ENCODE measurements around the gene ODAD4. TPM values are rescaled to one million over a fixed set of nuclear protein-coding genes. Genes with fewer than 3 reads are reported as not detected.
A peak's percentile ranks its signal among the peaks of the same experiment; 100 is the strongest.

ODAD4 gene
- total RNA-seq, 1 experiment from 2014 or later: 0.15 TPM

GRCh38 chr17:41919840-41920579 is 10.4 kb upstream of the ODAD4 start:
- Histone ChIP-seq H3K27ac (ENCODE audit: low read length) (peak overlapping the region; percentile 80), H3K27me3 (ENCODE audit: low read length) (no peaks in the 10 kb centered on the region), H3K9me3 (ENCODE audit: low read length) (no peaks in the 10 kb centered on the region), H3K4me1 (ENCODE audit: insufficient read depth, low read length) (peaks cover 28% of the 10 kb centered on the region), H3K9ac (ENCODE audit: low read length) (peak overlapping the region; percentile 78; the same call in 1 of the 2 replicates), H3K4me2 (ENCODE audit: low read length) (peak overlapping the region; percentile 94), H4K20me1 (ENCODE audit: low read length) (peaks cover 18% of the 10 kb centered on the region), H3K79me2 (ENCODE audit: low read length) (peaks cover 38% of the 10 kb centered on the region), H3K4me3 (ENCODE audit: low read length) (peak overlapping the region; percentile 93; the same call in 1 of the 2 replicates), H2AFZ (ENCODE audit: low read length) (peak overlapping the region; percentile 97; the same call in 1 of the 2 replicates), H3K36me3 (ENCODE audit: low read depth, low read length) (no peaks in the 10 kb centered on the region), H3F3A (ENCODE audit: low read length, unreplicated experiment) (no peaks in the 10 kb centered on the region), H3K9me2 (replicated peaks; ENCODE audit: low read length) (no peaks in the 10 kb centered on the region)
- peak; percentile 23 for DNase-seq
- CTCF ChIA-PET: no interaction called here
- intact Hi-C loops (cut with micrococcal nuclease): no loop called here
- no peak for ATAC-seq
- POLR2A ChIA-PET (ENCODE audit: unreplicated experiment): interaction anchor here (0.6 kb wide), 1 partner anchor 8 kb away, joined by 3 read pairs; no protein-coding TSS in a partner anchor
- TF ChIP-seq EZH2 (IDR thresholded peaks at IDR 0.05; ENCODE audit: low read length, unreplicated experiment) (no peak), EZH2phosphoT487 (IDR thresholded peaks at IDR 0.05; ENCODE audit: borderline replicate concordance, low read length) (no peak)
- no TSS peak for BruUV-seq (replicated peaks)

GRCh38 chr17:41920580-41920955 is 9.8 kb upstream of the ODAD4 start:
- Histone ChIP-seq H3K4me2 (ENCODE audit: low read length) (no peak overlapping the region), H3K27me3 (ENCODE audit: low read length) (no peaks in the 10 kb centered on the region), H3K79me2 (ENCODE audit: low read length) (peaks cover 32% of the 10 kb centered on the region), H3K9me3 (ENCODE audit: low read length) (no peaks in the 10 kb centered on the region), H4K20me1 (ENCODE audit: low read length) (peaks cover 13% of the 10 kb centered on the region; the same call in 1 of the 2 replicates), H3F3A (ENCODE audit: low read length, unreplicated experiment) (no peaks in the 10 kb centered on the region), H3K36me3 (ENCODE audit: low read depth, low read length) (no peaks in the 10 kb centered on the region), H3K4me1 (ENCODE audit: insufficient read depth, low read length) (peaks cover 24% of the 10 kb centered on the region), H2AFZ (ENCODE audit: low read length) (no peak overlapping the region), H3K9ac (ENCODE audit: low read length) (no peak overlapping the region), H3K4me3 (ENCODE audit: low read length) (no peak overlapping the region), H3K27ac (ENCODE audit: low read length) (no peak overlapping the region), H3K9me2 (replicated peaks; ENCODE audit: low read length) (no peaks in the 10 kb centered on the region)
- no peak for TF ChIP-seq CTCF (conservative IDR thresholded peaks at IDR 0.05; ENCODE audit: low read depth, low read length)
- TF ChIP-seq EZH2 (IDR thresholded peaks at IDR 0.05; ENCODE audit: low read length, unreplicated experiment): no peak
- TF ChIP-seq EZH2phosphoT487 (IDR thresholded peaks at IDR 0.05; ENCODE audit: borderline replicate concordance, low read length): no peak
- ATAC-seq: no peak
- DNase-seq: no peak
- BruUV-seq (replicated peaks): no TSS peak
- POLR2A ChIA-PET (ENCODE audit: unreplicated experiment): no interaction called here
- CTCF ChIA-PET: no interaction called here
- intact Hi-C loops (cut with micrococcal nuclease): no loop called here

GRCh38 chr17:41925991-41926590 is 4.3 kb upstream of the ODAD4 start:
- Histone ChIP-seq H3F3A (ENCODE audit: low read length, unreplicated experiment) (no peaks in the 10 kb centered on the region), H4K20me1 (ENCODE audit: low read length) (no peaks in the 10 kb centered on the region), H3K9me2 (replicated peaks; ENCODE audit: low read length) (no peaks in the 10 kb centered on the region), H3K4me3 (ENCODE audit: low read length) (no peak overlapping the region), H2AFZ (ENCODE audit: low read length) (no peak overlapping the region), H3K79me2 (ENCODE audit: low read length) (no peaks in the 10 kb centered on the region), H3K4me1 (ENCODE audit: insufficient read depth, low read length) (0 out of 2 replicates have a peak, but pooled peaks cover 6% of the 10 kb centered on the region), H3K9ac (ENCODE audit: low read length) (no peak overlapping the region), H3K4me2 (ENCODE audit: low read length) (no peak overlapping the region), H3K9me3 (ENCODE audit: low read length) (no peaks in the 10 kb centered on the region), H3K36me3 (ENCODE audit: low read depth, low read length) (no peaks in the 10 kb centered on the region), H3K27ac (ENCODE audit: low read length) (no peak overlapping the region), H3K27me3 (ENCODE audit: low read length) (no peaks in the 10 kb centered on the region)
- DNase-seq: no peak
- no peak for ATAC-seq
- intact Hi-C loops (cut with micrococcal nuclease): no loop called here
- ChIA-PET POLR2A (ENCODE audit: unreplicated experiment) (no interaction called here), CTCF (no interaction called here)
- TF ChIP-seq EZH2phosphoT487 (IDR thresholded peaks at IDR 0.05; ENCODE audit: borderline replicate concordance, low read length): no peak
- TF ChIP-seq EZH2 (IDR thresholded peaks at IDR 0.05; ENCODE audit: low read length, unreplicated experiment): no peak
- TF ChIP-seq CTCF (conservative IDR thresholded peaks at IDR 0.05; ENCODE audit: low read depth, low read length): no peak
- BruUV-seq (replicated peaks): no TSS peak
